Uterus (tissue), 4 donors: Measurements from ENCODE around the gene FAM78A. TPM values are rescaled to one million over a fixed set of nuclear protein-coding genes. Genes with fewer than 3 reads are reported as not detected.
"Not testable (repeated sequence)": the region's sequence is repeated elsewhere in the genome, so short reads cannot be mapped to it uniquely, and the experiment has no call there.

Experiments used
- DNase-seq, 2 donors: peaks; one replicate each; pipeline ENCODE4 v3.0.0-alpha.2; 2019 to 2020
- H3K27ac ChIP-seq, 2 donors: fragments of 200-600 bp; sonication (generic); 1 replicate in 1 of 2; 2 replicates in 1 of 2; pipeline ENCODE4 v1.5.1; 2016 to 2018
- H3K27me3 ChIP-seq, 2 donors: fragments of 200-600 bp; sonication (generic); one replicate each; pipeline ENCODE4 v1.5.1; 2018 to 2019; ENCODE audit warnings: control low read depth in 1 of 2
- H3K36me3 ChIP-seq, 2 donors: fragments of 200-600 bp; sonication (generic); one replicate each; pipeline ENCODE4 v1.5.1; 2019; ENCODE audit warnings: control low read depth in 1 of 2
- H3K4me1 ChIP-seq, 2 donors: fragments of 200-600 bp; sonication (generic); one replicate each; pipeline ENCODE4 v1.5.1; 2018 to 2019; ENCODE audit warnings: control low read depth in 1 of 2
- H3K4me3 ChIP-seq, 2 donors: fragments of 200-600 bp; sonication (generic); 1 replicate in 1 of 2; 2 replicates in 1 of 2; pipeline ENCODE4 v1.5.1; 2018 to 2019; ENCODE audit warnings: mild to moderate bottlenecking in 1 of 2
- H3K9me3 ChIP-seq, 2 donors: fragments of 200-600 bp; sonication (generic); one replicate each; pipeline ENCODE4 v1.5.1; 2019; ENCODE audit warnings: control low read depth in 1 of 2
- POLR2A ChIP-seq, 2 donors: fragments of 450-650 bp; IDR thresholded peaks; one replicate each; pipeline ENCODE4 v1.6.1; 2016; ENCODE audit warnings: antibody characterized with exemption in 2 of 2, mild to moderate bottlenecking in 1 of 2, moderate library complexity in 1 of 2
- intact Hi-C: fragments of 100-400 bp; cut with DNase I; formaldehyde crosslinking; loops from one replicate; pipeline ENCODE4 v1.15.1; 2023; ENCODE audit warnings: low total_unique reads
- total RNA-seq, 4 donors: library from RNA; depleted of rRNA in 3 of 4; stranded (reverse); fragments of >200 nt in 3 of 4; gene quantifications; one replicate each; pipeline versions ENCODE4 v1.1.0 to v1.2.4, GENCODE V29; 2014 to 2023
- TF ChIP-seq, protein P1 (sequence below), 4 experiments: fragments of 200-600 bp in 2 of 4; fragments of 450-650 bp in 2 of 4; sonication (generic) in 2 of 4; IDR thresholded peaks; one replicate each; pipeline ENCODE4 v1.5.1; 2016 to 2019; ENCODE audit warnings: antibody characterized with exemption in 4 of 4, mild to moderate bottlenecking in 2 of 4, moderate library complexity in 1 of 4
- donor health status: DM: yes; HTN: yes; CAD: no.

FAM78A gene
- total RNA-seq, 4 donors from 2014 or later = 0.26 to 15.9 (median 3.6) TPM

GRCh38 chr9:131214876-131215275 lies 61.4 kb downstream of the FAM78A start:
- Histone ChIP-seq H3K27ac (peak overlapping the region in 1 of 2 donors; percentile 19), H3K27me3 (no peaks in the 10 kb centered on the region), H3K36me3 (no peaks in the 10 kb centered on the region), H3K4me3 (no peak overlapping the region), H3K9me3 (peaks cover 0 to 8% of the 10 kb centered on the region in 2 donors), H3K4me1 (no peaks in the 10 kb centered on the region)
- DNase-seq = no peak
- TF ChIP-seq POLR2A (IDR thresholded peaks at IDR 0.05) = no peak
- TF ChIP-seq, protein P1, sequence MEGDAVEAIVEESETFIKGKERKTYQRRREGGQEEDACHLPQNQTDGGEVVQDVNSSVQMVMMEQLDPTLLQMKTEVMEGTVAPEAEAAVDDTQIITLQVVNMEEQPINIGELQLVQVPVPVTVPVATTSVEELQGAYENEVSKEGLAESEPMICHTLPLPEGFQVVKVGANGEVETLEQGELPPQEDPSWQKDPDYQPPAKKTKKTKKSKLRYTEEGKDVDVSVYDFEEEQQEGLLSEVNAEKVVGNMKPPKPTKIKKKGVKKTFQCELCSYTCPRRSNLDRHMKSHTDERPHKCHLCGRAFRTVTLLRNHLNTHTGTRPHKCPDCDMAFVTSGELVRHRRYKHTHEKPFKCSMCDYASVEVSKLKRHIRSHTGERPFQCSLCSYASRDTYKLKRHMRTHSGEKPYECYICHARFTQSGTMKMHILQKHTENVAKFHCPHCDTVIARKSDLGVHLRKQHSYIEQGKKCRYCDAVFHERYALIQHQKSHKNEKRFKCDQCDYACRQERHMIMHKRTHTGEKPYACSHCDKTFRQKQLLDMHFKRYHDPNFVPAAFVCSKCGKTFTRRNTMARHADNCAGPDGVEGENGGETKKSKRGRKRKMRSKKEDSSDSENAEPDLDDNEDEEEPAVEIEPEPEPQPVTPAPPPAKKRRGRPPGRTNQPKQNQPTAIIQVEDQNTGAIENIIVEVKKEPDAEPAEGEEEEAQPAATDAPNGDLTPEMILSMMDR (IDR thresholded peaks at IDR 0.05) = no peak
- intact Hi-C loops = no loop called here

DNA sequence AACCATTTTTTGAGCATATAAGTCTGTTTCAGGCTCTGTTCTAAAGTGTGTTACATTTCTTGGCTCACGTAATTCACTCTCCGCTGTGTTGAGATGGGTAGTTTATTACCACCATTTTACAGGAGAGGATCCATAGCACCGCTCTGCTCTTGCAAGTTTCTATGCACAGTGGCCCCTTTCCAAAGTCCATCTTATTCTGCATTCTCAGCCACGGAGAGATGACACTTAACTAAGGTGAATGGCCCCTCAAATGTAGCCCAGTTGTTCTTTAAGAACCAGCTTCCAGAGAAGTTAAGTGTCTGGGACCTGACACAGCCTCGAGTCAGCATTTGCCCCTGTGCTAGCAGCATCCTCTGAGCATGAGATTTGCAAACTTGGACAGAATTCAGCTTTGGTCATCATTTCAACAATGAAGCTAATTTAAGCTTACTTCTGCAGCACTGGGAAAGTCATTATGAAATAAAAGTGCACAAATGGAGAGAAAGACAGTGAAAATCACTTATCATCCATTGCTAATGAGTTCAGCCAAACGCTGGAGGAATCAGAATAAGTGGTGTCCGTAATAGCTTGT lies 61.9 kb downstream of the FAM78A start:
- TF ChIP-seq POLR2A (IDR thresholded peaks at IDR 0.05) = no peak
- TF ChIP-seq, protein P1 (IDR thresholded peaks at IDR 0.05) = no peak
- no peaks in the 10 kb centered on the region for H3K36me3 ChIP-seq
- no peaks in the 10 kb centered on the region for H3K27me3 ChIP-seq
- intact Hi-C loops = no loop called here
- H3K27ac ChIP-seq = peak overlapping the region in 1 of 2 donors; percentile 19
- H3K4me3 ChIP-seq = no peak overlapping the region
- H3K9me3 ChIP-seq = peaks cover 0 to 8% of the 10 kb centered on the region in 2 donors
- DNase-seq = no peak
- H3K4me1 ChIP-seq = no peaks in the 10 kb centered on the region

GRCh38 chr9:131211920-131212319 lies 64.4 kb downstream of the FAM78A start:
- DNase-seq, H3K36me3 ChIP-seq, H3K4me3 ChIP-seq, H3K9me3 ChIP-seq, intact Hi-C loops, H3K4me1 ChIP-seq, H3K27ac ChIP-seq, H3K27me3 ChIP-seq: not testable (repeated sequence)

Other genes starting within 250 kb of the FAM78A start
- 10 to 100 TPM in 3 of 4 donors, 1 to 10 TPM in 1; 4.9 to 27.3 (median 16.8) TPM for gene AIF1L, start 180.0 kb downstream of the FAM78A start, total RNA-seq
- 10 to 100 TPM; 13.2 to 75.8 (median 49.0) TPM for gene NUP214, start 150.9 kb downstream of the FAM78A start, total RNA-seq
- 10 to 100 TPM in 1 of 4 donors, 1 to 10 TPM in 3; 6.3 to 45.3 (median 8.1) TPM for gene PLPP7, start 13.2 kb upstream of the FAM78A start, total RNA-seq
- gene PRRC2B, start 117.6 kb upstream of the FAM78A start, total RNA-seq = 100 to 1,000 TPM in 3 of 4 donors, 10 to 100 TPM in 1; 81.5 to 297 (median 133) TPM
- gene POMT1, start 226.4 kb upstream of the FAM78A start, total RNA-seq = 10 to 100 TPM in 2 of 4 donors, 1 to 10 TPM in 1, under 1 TPM in 1; 0.29 to 40.2 (median 18.5) TPM